HG03097 (cell line): ENCODE measurements around the gene PRRC2B.

Source experiments
- ATAC-seq: cut with Tn5 transposase; IDR thresholded peaks from one replicate; pipeline ENCODE4 v1.9.1; 2021; ENCODE audit not compliant: unreplicated experiment, low FRiP score

Gene PRRC2B

DNA sequence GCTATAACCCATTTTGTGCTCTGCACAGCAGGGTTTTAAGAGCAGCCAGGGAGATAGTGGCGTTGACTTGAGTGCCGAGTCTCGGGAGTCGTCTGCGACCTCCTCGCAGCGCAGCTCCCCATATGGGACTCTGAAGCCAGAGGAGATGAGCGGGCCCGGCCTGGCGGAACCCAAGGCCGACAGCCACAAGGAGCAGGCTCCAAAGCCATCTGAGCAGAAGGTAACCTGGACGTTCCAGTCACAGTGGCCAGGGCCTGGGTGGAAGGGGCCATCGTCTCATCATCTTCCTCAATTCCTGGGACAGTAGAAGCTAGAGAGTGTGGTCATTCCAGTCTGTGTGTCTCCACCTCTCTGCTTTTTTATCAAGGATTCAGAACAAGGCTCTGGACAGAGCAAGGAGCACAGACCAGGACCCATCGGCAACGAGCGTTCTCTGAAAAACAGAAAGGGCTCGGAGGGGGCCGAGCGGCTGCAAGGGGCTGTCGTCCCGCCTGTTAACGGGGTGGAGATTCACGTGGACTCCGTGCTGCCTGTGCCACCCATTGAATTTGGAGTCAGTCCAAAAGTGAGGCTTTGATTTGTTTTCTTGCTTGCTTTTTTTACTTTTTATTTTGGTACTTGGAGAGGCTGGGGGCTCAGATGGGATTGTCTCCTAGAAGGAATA is 88.6 kb downstream of the PRRC2B start:
- no peak for ATAC-seq

DNA sequence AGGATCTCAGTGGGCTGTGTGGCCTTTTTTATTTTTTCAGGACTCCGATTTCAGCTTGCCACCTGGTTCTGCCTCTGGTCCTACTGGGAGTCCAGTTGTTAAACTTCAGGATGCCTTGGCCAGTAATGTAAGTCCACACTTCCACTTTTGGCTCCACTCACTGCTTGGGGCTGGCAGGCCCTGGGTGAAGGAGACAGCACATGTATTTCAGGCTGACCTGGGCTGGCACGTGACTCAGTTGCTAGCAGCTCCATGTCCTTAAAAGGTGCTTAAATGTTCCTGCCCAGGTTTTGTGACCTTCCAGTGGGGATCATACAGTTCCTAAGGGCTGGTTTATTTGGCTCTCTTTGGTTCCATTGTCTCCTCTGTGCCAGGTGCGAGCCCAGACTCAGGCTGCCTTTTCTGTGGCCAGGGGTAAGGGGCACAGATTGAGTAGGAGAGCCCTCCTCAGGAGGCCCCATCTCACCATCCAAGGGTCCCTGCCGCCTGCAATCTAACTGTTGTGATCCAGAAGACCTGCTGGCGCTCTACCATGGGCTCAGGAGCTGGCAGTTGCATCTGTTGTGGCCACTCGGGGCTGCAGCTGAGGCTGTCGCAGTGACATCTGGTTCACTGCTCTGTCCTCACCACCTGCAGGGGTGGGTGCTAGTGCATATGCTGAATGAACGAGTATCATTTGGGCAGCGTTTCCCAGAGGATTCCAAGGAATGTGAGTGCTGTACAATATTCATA is 89.6 kb downstream of the PRRC2B start:
- no peak for ATAC-seq

DNA sequence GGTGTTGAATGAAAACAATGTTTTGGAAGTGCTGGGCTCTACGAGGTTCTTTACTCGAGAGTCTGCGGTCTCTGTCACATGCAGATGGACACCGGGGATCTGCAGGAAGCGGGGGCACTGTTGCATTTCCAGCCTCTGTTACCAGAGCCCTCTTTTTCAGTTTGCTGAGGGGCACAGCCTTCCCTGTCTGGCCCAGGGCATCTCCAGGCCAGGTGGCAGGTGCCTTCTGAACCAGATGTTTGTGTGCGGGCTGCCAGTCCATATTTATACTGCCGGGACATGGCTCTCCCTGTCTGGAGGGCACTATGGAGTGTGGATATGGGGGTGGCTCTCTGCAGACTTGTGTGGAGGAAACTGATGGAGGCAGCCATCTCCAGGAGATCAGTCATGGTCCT is 90.2 kb downstream of the PRRC2B start:
- ATAC-seq, result no peak

- ATAC-seq, result no peak
These were observed 90.8 kb downstream of the PRRC2B start for GRCh38 chr9:131484560-131485185.

DNA sequence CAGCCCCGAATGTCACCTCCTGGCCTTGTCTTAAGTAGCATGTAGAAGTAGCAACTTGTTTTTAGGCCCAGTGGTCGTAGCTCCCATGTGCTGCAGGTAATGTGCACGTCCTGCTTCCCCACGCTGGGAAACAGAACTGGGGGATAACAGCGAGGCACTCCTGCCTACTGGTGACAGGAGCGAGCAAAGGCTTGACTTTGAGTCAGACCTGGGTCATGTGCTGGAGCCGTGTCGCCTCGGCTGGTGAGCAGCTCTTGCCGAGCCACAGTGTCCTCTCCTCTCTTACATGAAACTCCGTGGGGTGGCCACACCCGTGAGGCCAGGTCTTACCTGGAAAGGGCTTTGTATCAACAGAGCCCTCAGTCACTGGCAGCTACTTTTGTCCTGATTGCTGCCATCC is 91.3 kb downstream of the PRRC2B start:
- no peak for ATAC-seq

GRCh38 chr9:131485728-131486422 is 92.0 kb downstream of the PRRC2B start:
- no peak for ATAC-seq

- ATAC-seq, result no peak
These were observed 93.1 kb downstream of the PRRC2B start for GRCh38 chr9:131487001-131487400.

DNA sequence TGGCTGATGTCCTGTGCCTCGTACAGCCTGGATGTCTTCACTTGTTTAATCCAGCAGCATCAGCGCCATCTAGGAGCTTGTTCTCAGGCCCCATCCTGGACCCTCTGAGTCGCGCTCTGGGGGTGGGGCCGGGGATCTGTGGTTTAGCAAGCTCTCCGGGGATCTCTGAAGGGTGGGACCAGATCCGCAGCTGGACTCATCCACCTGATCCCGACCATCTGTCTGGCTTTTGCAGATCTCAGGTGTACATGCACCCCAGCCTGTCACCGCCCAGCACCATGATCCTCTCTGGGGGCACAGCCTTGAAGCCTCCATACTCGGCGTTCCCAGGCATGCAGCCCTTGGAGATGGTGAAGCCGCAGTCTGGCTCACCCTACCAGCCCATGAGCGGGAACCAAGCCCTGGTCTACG is 93.7 kb downstream of the PRRC2B start:
- no peak for ATAC-seq

- no peak for ATAC-seq
These were observed 96.6 kb downstream of the PRRC2B start for GRCh38 chr9:131490514-131490913.

DNA sequence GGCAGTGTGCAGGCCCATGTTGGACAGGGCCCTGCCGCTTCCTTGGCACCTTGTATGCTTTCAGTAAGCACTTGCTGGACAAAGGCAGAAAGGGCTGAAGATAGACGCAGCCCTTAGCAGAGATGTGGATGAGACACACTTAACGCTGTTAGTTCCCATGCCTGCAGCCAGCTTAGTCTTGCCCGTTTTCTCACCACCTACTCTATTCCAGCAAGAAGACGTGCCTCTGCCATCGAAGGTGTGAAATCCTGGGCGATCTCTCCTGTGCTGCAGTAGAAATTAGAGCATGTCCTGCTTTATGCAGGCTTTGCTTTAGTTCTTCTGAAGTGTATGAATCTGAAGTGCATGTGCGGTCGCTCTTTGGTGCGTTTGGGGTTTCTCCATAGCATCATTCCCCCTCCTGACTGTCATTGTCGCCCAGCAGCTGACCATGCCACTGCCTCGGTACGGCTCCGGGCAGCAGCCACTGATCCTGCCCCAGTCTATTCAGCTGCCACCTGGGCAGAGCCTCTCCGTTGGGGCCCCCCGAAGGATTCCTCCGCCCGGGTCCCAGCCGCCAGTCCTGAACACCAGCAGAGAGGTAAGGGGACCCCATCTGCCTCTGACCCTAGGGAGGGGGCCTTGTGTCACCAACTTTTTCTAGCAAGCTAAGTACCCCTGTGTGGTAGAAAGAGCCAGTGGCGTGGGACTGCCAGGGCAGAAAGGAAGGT is 97.3 kb downstream of the PRRC2B start:
- no peak for ATAC-seq

DNA sequence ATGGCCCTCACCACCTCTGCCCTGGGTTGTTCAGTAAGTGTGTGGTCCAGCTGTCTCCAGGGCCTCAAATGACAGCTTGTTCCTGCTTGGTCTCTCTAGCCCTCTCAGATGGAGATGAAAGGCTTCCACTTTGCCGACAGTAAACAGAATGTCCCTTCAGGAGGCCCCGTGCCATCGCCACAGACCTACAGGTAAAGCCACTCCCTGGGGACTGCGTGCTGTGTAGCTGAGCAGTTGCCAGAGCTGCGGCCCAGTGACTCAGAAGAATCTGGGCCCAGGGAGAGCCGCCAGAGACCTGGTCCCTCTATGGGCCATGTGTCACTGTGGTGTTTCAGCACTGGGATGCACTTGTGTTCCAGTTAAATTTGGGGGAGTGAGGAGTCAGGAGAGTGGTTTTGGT is 98.2 kb downstream of the PRRC2B start:
- ATAC-seq, result no peak

GRCh38 chr9:131494296-131494870 is 100.5 kb downstream of the PRRC2B start:
- no peak for ATAC-seq

DNA sequence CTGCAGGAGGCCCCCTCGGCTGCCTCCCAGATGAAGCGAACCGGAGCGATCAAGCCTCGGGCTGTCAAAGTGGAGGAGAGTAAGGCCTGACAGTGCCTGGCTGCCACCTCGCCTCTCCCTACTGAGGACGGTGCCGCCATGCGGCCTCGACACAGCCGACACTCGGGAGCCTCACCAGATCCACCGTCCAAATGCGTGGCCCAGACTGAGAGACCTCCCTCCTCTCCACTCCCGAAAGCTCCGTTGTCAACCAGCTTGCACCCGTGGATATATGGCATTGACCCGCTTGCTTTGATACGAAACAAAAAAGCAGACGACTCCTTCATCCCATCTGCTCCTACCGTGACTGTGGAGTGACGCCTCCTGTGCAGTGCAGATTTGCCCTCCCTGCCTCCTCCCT is 101.9 kb downstream of the PRRC2B start:
- ATAC-seq, result no peak

- ATAC-seq, result no peak
These were observed 103.0 kb downstream of the PRRC2B start for GRCh38 chr9:131496844-131497405.

GRCh38 chr9:131499254-131499767 is 105.4 kb downstream of the PRRC2B start:
- ATAC-seq, result no peak

DNA sequence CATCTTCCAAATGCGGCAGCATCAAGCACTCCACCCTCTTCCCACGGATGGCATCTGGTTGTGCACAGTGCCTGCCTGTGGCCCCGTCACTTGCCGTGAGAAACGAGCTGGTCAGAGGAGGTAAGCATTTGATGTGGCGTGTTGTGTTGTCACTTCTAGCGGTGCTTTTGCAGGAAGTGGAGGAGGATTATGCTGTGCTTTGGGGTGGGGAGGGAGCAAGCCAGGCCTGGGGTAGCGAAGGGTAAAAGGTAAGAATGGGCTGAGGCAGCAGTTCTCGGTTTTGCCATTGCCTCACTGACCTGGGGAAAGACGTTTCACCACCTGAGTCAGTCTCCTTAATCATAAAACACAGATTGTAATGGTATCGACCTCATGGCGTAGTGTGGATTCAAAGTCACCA is 106.5 kb downstream of the PRRC2B start:
- ATAC-seq, result no peak

DNA sequence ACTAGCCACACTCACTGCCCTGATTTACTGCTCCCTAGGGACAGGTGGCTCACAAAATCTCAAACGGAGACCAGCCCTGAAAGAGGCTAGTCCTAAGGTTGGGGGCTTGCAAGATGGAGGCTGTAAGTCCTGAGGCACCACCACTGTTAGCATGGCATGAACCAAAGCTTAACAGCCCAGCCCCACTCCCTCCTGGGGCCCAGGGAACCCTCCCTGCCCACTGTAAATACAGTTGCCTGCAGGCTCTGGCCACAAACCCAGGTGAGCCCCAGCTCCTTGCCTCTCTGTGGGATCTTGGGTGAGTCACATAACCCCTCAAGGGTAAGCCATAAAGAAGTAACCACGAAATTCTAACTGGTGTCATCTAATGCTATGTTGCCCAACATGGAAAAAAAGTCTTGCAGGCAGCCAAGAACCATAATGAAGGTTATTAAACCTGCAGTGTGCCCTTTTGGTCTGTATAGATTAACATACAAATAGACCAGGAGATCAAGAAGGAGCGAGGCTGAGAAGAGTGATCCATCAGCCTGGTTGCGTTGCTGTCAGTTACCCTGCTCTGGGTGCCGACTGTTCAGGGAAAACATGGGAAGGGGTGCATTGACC is 107.2 kb downstream of the PRRC2B start:
- no peak for ATAC-seq

DNA sequence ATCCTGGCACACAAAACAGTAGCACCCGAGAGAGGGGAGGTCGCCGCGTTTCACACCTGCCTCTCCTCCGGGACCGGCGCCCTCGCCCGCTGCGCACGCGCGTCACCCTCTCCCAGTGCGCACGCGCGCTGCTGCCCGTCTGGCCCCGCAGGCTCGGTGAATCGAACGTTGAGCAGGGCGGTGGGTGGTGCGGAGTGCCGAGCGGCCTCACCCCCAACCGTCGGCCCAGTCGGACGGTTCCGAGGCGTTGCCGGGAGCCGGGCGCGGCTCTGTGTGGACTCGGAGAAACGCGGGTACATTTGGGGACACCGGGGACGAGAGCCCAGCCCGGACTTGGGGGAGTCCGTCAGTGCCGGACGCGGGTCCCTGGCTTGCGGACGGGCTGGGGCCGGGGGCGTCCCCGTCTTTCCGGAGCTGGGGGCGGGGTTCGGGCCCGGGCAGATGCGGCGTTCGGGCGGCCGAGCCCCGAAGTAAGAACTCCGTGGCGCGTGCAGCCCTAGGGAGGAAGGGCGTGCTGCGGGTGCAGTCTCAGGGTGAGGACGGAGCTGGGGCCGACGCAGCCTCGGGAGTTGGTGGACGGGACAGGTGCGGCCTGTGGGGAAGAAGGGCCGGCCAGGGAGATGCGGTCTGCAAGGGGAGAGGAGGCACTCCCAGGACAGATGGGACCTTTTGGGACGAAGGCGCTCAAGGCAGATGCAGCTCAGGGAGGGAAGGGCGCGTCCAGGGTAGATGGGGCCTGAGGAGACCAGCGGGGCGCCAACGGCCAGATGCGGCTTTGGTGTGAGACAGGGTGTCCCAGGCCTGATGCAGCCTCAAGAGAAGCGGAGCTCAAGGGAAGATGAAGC is 109.1 kb downstream of the PRRC2B start, which contains the start of gene POMT1:
POMT1 (plus strand) TSS at position 138 of the 845 bp plus-strand sequence. CDS start 1,301 bp downstream, outside the sequence.
- peak; percentile 85 for ATAC-seq
